GM12878 (cell line): ENCODE results near the gene AKAP8.

Experiments used
- ASH2L ChIP-seq: fragments of 300-600, 200-600 bp; sonication (generic); IDR thresholded peaks from 2 replicates; pipeline ENCODE4 v1.6.1; 2017; ENCODE audit warnings: low read depth, mild to moderate bottlenecking, borderline replicate concordance
- BRCA1 ChIP-seq: IDR thresholded peaks from 2 replicates; pipeline ENCODE4 v1.6.1; 2011; ENCODE audit warnings: low read depth, low read length, improper control_type of control experiment
- CBX3 ChIP-seq: fragments of 200-600 bp; sonication (generic); IDR thresholded peaks from 2 replicates; pipeline ENCODE4 v1.6.1; 2016; ENCODE audit warnings: low read depth, borderline replicate concordance
- CEBPB ChIP-seq, 2 experiments: fragments of 150-350 bp in 1 of 2; IDR thresholded peaks; 2 replicates each; pipeline ENCODE4 v1.6.1; 2012 to 2014; ENCODE audit warnings: low read depth in 2 of 2, low read length in 2 of 2, borderline replicate concordance in 1 of 2, inconsistent platforms in 1 of 2
- CREB1 ChIP-seq: IDR thresholded peaks from 2 replicates; pipeline ENCODE4 v1.6.1; 2012; ENCODE audit warnings: low read depth, mild to moderate bottlenecking, inconsistent platforms
- EP300 ChIP-seq, 2 experiments: fragments of 150-350 bp in 1 of 2; IDR thresholded peaks; 2 replicates each; pipeline ENCODE4 v1.6.1; 2011 to 2012; ENCODE audit warnings: low read depth in 2 of 2, low read length in 2 of 2, borderline replicate concordance in 1 of 2, improper control_type of control experiment in 1 of 2, inconsistent platforms in 1 of 2; ENCODE audit not compliant: control insufficient read depth in 1 of 2
- EZH2 ChIP-seq: IDR thresholded peaks from 2 replicates; pipeline ENCODE4 v1.6.1; 2012; ENCODE audit warnings: low read depth, mild to moderate bottlenecking, control low read depth, inconsistent platforms, low read length, borderline replicate concordance; ENCODE audit not compliant: control insufficient read depth
- MXI1 ChIP-seq: fragments of 150-350 bp; IDR thresholded peaks from 2 replicates; pipeline ENCODE4 v1.6.1; 2011; ENCODE audit warnings: low read depth, mild to moderate bottlenecking, inconsistent platforms, low read length, improper control_type of control experiment
- POLR2A ChIP-seq: IDR thresholded peaks from 2 replicates; pipeline ENCODE4 v1.6.1; 2011; ENCODE audit warnings: low read depth, mild to moderate bottlenecking, low read length
- RAD21 ChIP-seq: IDR thresholded peaks from 2 replicates; pipeline ENCODE4 v1.6.1; 2011; ENCODE audit warnings: mild to moderate bottlenecking, low read depth, low read length, moderate library complexity; ENCODE audit not compliant: insufficient read depth
- TF ChIP-seq, protein P1 (sequence below), 3 experiments: IDR thresholded peaks in 2 of 3; conservative IDR thresholded peaks in 1 of 3; 2 replicates each; pipeline ENCODE4 v1.5.1; 2011; ENCODE audit warnings: low read depth in 3 of 3, low read length in 3 of 3, mild to moderate bottlenecking in 3 of 3, control low read depth in 2 of 3, moderate library complexity in 2 of 3, inconsistent platforms in 1 of 3, mixed read lengths in 1 of 3; ENCODE audit not compliant: control insufficient read depth in 2 of 3, insufficient read depth in 1 of 3; ENCODE audit errors: extremely low read depth in 1 of 3
- TF ChIP-seq, protein P2 (sequence below): IDR thresholded peaks from 2 replicates; pipeline ENCODE4 v1.6.1; 2012; ENCODE audit warnings: low read depth, low read length, improper control_type of control experiment
- TF ChIP-seq, protein P3 (sequence below): IDR thresholded peaks from 2 replicates; pipeline ENCODE4 v1.6.1; 2011; ENCODE audit warnings: mild to moderate bottlenecking, low read depth, low read length, moderate library complexity; ENCODE audit not compliant: insufficient replicate concordance
- TF ChIP-seq, protein P4 (sequence below): IDR thresholded peaks from 2 replicates; pipeline ENCODE4 v1.6.1; 2012; ENCODE audit warnings: low read depth, low read length, improper control_type of control experiment

DNA sequence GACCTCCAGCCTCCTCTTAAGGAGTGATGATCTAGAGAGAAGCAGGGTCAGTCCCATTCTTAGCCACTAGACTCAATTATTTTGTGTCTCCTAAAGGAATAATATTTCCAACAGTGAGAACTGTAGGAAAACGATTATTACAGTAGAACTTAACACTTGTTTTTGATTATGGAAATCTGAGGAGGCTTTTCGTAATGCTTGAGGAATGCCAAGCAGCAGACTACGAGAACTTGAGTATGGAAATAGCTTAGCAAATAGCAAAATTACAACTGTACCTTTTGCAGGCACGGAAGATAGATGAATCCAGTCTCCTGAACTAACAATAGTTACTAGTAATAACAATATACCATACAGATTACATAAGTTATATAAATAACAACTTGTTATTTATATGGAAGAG lies 59.5 kb downstream of the AKAP8 start:
- TF ChIP-seq MXI1 (no peak), CBX3 (no peak), ASH2L (no peak), CEBPB (IDR thresholded peaks at IDR 0.05; ENCODE audit: borderline replicate concordance in 1 of 2, low read depth in 2 of 2, low read length in 2 of 2) (no peak), EZH2 (no peak), EP300 (IDR thresholded peaks at IDR 0.05; ENCODE audit: borderline replicate concordance in 1 of 2, control insufficient read depth in 1 of 2, low read depth in 2 of 2, low read length in 2 of 2) (no peak), BRCA1 (no peak), POLR2A (no peak), CREB1 (no peak), RAD21 (no peak)
- TF ChIP-seq, protein P1, sequence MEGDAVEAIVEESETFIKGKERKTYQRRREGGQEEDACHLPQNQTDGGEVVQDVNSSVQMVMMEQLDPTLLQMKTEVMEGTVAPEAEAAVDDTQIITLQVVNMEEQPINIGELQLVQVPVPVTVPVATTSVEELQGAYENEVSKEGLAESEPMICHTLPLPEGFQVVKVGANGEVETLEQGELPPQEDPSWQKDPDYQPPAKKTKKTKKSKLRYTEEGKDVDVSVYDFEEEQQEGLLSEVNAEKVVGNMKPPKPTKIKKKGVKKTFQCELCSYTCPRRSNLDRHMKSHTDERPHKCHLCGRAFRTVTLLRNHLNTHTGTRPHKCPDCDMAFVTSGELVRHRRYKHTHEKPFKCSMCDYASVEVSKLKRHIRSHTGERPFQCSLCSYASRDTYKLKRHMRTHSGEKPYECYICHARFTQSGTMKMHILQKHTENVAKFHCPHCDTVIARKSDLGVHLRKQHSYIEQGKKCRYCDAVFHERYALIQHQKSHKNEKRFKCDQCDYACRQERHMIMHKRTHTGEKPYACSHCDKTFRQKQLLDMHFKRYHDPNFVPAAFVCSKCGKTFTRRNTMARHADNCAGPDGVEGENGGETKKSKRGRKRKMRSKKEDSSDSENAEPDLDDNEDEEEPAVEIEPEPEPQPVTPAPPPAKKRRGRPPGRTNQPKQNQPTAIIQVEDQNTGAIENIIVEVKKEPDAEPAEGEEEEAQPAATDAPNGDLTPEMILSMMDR (IDR thresholded peaks at IDR 0.05 in 2 of 3, conservative IDR thresholded peaks at IDR 0.05 in 1 of 3; ENCODE audit: control insufficient read depth in 2 of 3, extremely low read depth in 1 of 3, insufficient read depth in 1 of 3, low read depth in 3 of 3, low read length in 3 of 3) = no peak
- TF ChIP-seq, protein P2, sequence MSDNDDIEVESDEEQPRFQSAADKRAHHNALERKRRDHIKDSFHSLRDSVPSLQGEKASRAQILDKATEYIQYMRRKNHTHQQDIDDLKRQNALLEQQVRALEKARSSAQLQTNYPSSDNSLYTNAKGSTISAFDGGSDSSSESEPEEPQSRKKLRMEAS = no peak
- TF ChIP-seq, protein P3, sequence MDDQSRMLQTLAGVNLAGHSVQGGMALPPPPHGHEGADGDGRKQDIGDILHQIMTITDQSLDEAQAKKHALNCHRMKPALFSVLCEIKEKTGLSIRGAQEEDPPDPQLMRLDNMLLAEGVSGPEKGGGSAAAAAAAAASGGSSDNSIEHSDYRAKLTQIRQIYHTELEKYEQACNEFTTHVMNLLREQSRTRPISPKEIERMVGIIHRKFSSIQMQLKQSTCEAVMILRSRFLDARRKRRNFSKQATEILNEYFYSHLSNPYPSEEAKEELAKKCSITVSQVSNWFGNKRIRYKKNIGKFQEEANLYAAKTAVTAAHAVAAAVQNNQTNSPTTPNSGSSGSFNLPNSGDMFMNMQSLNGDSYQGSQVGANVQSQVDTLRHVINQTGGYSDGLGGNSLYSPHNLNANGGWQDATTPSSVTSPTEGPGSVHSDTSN = no peak
- TF ChIP-seq, protein P4, sequence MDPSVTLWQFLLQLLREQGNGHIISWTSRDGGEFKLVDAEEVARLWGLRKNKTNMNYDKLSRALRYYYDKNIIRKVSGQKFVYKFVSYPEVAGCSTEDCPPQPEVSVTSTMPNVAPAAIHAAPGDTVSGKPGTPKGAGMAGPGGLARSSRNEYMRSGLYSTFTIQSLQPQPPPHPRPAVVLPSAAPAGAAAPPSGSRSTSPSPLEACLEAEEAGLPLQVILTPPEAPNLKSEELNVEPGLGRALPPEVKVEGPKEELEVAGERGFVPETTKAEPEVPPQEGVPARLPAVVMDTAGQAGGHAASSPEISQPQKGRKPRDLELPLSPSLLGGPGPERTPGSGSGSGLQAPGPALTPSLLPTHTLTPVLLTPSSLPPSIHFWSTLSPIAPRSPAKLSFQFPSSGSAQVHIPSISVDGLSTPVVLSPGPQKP = no peak
